ENCODE data around the gene JMJD8. TPM values are rescaled to one million over a fixed set of nuclear protein-coding genes. Genes with fewer than 3 reads are reported as not detected.

JMJD8 gene
- total RNA-seq, 2 donors from 2014 or later = 16.8 to 26.8 TPM

- H3K4me1 Mint-ChIP-seq = no peaks in the 10 kb centered on the region
- no peaks in the 10 kb centered on the region for H3K36me3 Mint-ChIP-seq (ENCODE audit: low read depth)
- no peak for ATAC-seq (replicated peaks)
- H3K4me3 Mint-ChIP-seq = no peak overlapping the region
- H3K27me3 Mint-ChIP-seq = no peaks in the 10 kb centered on the region
- no peak overlapping the region for H3K27ac Mint-ChIP-seq
- H3K9me3 Mint-ChIP-seq = no peaks in the 10 kb centered on the region
Measured at GRCh38 chr16:725463-726187, 41.5 kb upstream of the JMJD8 start.

GRCh38 chr16:725041-725376 is 40.9 kb upstream of the JMJD8 start:
- Mint-ChIP-seq H3K4me3 (no peak overlapping the region), H3K36me3 (ENCODE audit: low read depth) (no peaks in the 10 kb centered on the region), H3K4me1 (no peaks in the 10 kb centered on the region), H3K27ac (no peak overlapping the region), H3K9me3 (no peaks in the 10 kb centered on the region), H3K27me3 (no peaks in the 10 kb centered on the region)
- ATAC-seq (replicated peaks) = no peak

- Mint-ChIP-seq H3K27ac (no peak overlapping the region), H3K4me1 (no peaks in the 10 kb centered on the region), H3K27me3 (no peaks in the 10 kb centered on the region), H3K36me3 (ENCODE audit: low read depth) (no peaks in the 10 kb centered on the region), H3K4me3 (no peak overlapping the region), H3K9me3 (no peaks in the 10 kb centered on the region)
- ATAC-seq (replicated peaks) = no peak
Measured at GRCh38 chr16:724188-725040, 40.3 kb upstream of the JMJD8 start.

- no peak overlapping the region for H3K4me3 Mint-ChIP-seq
- no peaks in the 10 kb centered on the region for H3K36me3 Mint-ChIP-seq (ENCODE audit: low read depth)
- no peak for ATAC-seq (replicated peaks)
- H3K9me3 Mint-ChIP-seq = no peaks in the 10 kb centered on the region
- H3K27me3 Mint-ChIP-seq = no peaks in the 10 kb centered on the region
- no peaks in the 10 kb centered on the region for H3K4me1 Mint-ChIP-seq
- no peak overlapping the region for H3K27ac Mint-ChIP-seq
Measured at GRCh38 chr16:723695-724094, 39.6 kb upstream of the JMJD8 start.

- no peaks in the 10 kb centered on the region for H3K36me3 Mint-ChIP-seq (ENCODE audit: low read depth)
- H3K27me3 Mint-ChIP-seq = no peaks in the 10 kb centered on the region
- no peak for ATAC-seq (replicated peaks)
- no peaks in the 10 kb centered on the region for H3K9me3 Mint-ChIP-seq
- H3K4me3 Mint-ChIP-seq = peak overlapping the region; percentile 34
- H3K4me1 Mint-ChIP-seq = no peaks in the 10 kb centered on the region
- no peak overlapping the region for H3K27ac Mint-ChIP-seq
Measured at GRCh38 chr16:722835-723633, 38.9 kb upstream of the JMJD8 start.

- H3K27ac Mint-ChIP-seq = no peak overlapping the region
- H3K27me3 Mint-ChIP-seq = no peaks in the 10 kb centered on the region
- H3K4me1 Mint-ChIP-seq = no peaks in the 10 kb centered on the region
- H3K9me3 Mint-ChIP-seq = no peaks in the 10 kb centered on the region
- peak overlapping the region; percentile 34 for H3K4me3 Mint-ChIP-seq
- no peak for ATAC-seq (replicated peaks)
- H3K36me3 Mint-ChIP-seq (ENCODE audit: low read depth) = no peaks in the 10 kb centered on the region
Measured at GRCh38 chr16:721765-722540, 37.8 kb upstream of the JMJD8 start.

GRCh38 chr16:720990-721764 is 37.0 kb upstream of the JMJD8 start, which contains the start of gene ANTKMT:
Gene ANTKMT, plus strand, starts transcription at chr16:721146. Its CDS starts 129 bp downstream, at chr16:721275.
- Mint-ChIP-seq H3K27ac (peak within 1 kb of the TSS; percentile 66), H3K27me3 (no peaks in the 10 kb centered on the region), H3K9me3 (no peaks in the 10 kb centered on the region), H3K36me3 (ENCODE audit: low read depth) (no peaks in the 10 kb centered on the region), H3K4me3 (peak within 1 kb of the TSS; percentile 80), H3K4me1 (no peaks in the 10 kb centered on the region)
- peak; percentile 76 for ATAC-seq (replicated peaks)

GRCh38 chr16:720447-720989 is 36.4 kb upstream of the JMJD8 start:
- H3K27me3 Mint-ChIP-seq = no peaks in the 10 kb centered on the region
- peak overlapping the region; percentile 80 for H3K4me3 Mint-ChIP-seq
- H3K27ac Mint-ChIP-seq = peak overlapping the region; percentile 66
- peak; percentile 57 for ATAC-seq (replicated peaks)
- no peaks in the 10 kb centered on the region for H3K9me3 Mint-ChIP-seq
- H3K4me1 Mint-ChIP-seq = no peaks in the 10 kb centered on the region
- H3K36me3 Mint-ChIP-seq (ENCODE audit: low read depth) = no peaks in the 10 kb centered on the region

- H3K27me3 Mint-ChIP-seq = no peaks in the 10 kb centered on the region
- H3K4me3 Mint-ChIP-seq = peak overlapping the region; percentile 80
- H3K27ac Mint-ChIP-seq = peak overlapping the region; percentile 66
- H3K9me3 Mint-ChIP-seq = no peaks in the 10 kb centered on the region
- H3K4me1 Mint-ChIP-seq = no peaks in the 10 kb centered on the region
- H3K36me3 Mint-ChIP-seq (ENCODE audit: low read depth) = no peaks in the 10 kb centered on the region
- peak; percentile 3 for ATAC-seq (replicated peaks)
Measured at GRCh38 chr16:719815-720446, 35.8 kb upstream of the JMJD8 start.

GRCh38 chr16:718922-719321 is 34.8 kb upstream of the JMJD8 start:
- Mint-ChIP-seq H3K36me3 (ENCODE audit: low read depth) (no peaks in the 10 kb centered on the region), H3K4me1 (no peaks in the 10 kb centered on the region), H3K27ac (no peak overlapping the region), H3K9me3 (no peaks in the 10 kb centered on the region), H3K4me3 (peak overlapping the region; percentile 80), H3K27me3 (no peaks in the 10 kb centered on the region)
- ATAC-seq (replicated peaks) = no peak

GRCh38 chr16:718389-718788 is 34.3 kb upstream of the JMJD8 start:
- Mint-ChIP-seq H3K4me1 (no peaks in the 10 kb centered on the region), H3K36me3 (ENCODE audit: low read depth) (no peaks in the 10 kb centered on the region), H3K27ac (no peak overlapping the region), H3K27me3 (no peaks in the 10 kb centered on the region), H3K4me3 (no peak overlapping the region), H3K9me3 (no peaks in the 10 kb centered on the region)
- ATAC-seq (replicated peaks) = no peak

GRCh38 chr16:717450-718245 is 33.5 kb upstream of the JMJD8 start:
- Mint-ChIP-seq H3K27ac (no peak overlapping the region), H3K4me3 (no peak overlapping the region), H3K4me1 (no peaks in the 10 kb centered on the region), H3K9me3 (no peaks in the 10 kb centered on the region), H3K36me3 (ENCODE audit: low read depth) (no peaks in the 10 kb centered on the region), H3K27me3 (no peaks in the 10 kb centered on the region)
- no peak for ATAC-seq (replicated peaks)

Data from activated T-helper 17 cell treated with anti-CD3 and anti-CD28 coated beads, Interleukin-2, amount 50 U/mL, for 72 hours (primary cell).